ENCODE data around the gene CD6.

CD6 gene

GRCh38 chr11:61026121-61027031, 54.9 kb downstream of the CD6 start:
- DNase-seq (ENCODE audit: low spot score): no peak

DNA sequence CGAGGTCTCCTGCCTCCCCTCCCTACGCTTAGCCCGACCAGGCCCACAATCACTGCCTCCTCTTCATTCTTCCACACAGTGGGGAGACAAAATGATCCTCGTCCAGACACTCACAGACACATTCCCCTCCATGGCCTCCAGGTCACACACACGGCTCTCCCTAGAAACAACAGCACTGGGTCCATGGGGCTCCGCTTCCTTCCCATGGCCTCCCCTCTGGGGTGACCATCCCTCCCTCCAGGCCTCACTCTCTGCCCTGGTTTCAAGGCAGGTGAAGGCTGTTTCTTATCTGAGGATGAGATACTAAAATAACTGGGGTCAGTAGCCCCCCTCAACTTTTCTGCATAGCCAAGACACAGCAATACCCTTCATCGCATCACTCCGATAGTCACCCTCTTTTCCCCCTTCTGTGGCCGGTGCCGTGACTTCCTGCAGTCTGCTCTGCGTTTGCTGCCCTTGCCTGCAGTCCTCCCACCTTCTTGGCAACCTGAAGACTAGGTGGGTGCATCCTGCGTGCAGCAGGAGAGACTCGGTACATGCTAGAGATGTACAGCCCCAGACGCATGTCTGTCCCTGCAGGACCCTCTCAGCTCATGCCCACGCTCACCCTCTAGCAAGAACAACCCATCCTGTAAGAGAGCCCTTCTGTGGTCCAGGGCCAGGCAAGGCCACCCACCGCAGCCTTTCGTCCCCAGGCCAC, 55.8 kb downstream of the CD6 start:
- DNase-seq (ENCODE audit: low spot score): no peak

- no peak for DNase-seq (ENCODE audit: low spot score)
Measured at GRCh38 chr11:61028135-61028729, 56.8 kb downstream of the CD6 start.

GRCh38 chr11:61032824-61033223, 61.3 kb downstream of the CD6 start:
- DNase-seq (ENCODE audit: low spot score): no peak

GRCh38 chr11:61033417-61033816, 61.9 kb downstream of the CD6 start:
- no peak for DNase-seq (ENCODE audit: low spot score)

DNA sequence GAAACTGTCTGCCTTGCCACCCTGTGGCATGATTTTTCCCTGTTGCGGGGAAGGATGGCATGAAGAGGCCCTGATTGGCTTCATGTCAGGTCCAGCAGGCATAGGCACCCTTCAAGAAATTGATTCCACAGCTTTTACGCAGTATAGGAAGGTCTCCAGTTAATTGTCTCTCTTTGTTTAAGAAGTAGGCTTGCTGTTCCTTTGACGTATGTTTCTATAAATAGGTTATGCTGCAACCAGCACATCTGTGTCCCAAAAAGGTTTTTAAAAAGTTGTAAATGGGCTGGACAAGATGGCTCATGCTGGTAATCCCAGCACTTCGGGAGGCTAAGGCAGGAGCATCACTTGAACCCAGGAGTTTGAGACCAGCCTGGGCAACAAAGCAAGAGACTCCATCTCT, 62.6 kb downstream of the CD6 start:
- DNase-seq (ENCODE audit: low spot score): no peak

DNA sequence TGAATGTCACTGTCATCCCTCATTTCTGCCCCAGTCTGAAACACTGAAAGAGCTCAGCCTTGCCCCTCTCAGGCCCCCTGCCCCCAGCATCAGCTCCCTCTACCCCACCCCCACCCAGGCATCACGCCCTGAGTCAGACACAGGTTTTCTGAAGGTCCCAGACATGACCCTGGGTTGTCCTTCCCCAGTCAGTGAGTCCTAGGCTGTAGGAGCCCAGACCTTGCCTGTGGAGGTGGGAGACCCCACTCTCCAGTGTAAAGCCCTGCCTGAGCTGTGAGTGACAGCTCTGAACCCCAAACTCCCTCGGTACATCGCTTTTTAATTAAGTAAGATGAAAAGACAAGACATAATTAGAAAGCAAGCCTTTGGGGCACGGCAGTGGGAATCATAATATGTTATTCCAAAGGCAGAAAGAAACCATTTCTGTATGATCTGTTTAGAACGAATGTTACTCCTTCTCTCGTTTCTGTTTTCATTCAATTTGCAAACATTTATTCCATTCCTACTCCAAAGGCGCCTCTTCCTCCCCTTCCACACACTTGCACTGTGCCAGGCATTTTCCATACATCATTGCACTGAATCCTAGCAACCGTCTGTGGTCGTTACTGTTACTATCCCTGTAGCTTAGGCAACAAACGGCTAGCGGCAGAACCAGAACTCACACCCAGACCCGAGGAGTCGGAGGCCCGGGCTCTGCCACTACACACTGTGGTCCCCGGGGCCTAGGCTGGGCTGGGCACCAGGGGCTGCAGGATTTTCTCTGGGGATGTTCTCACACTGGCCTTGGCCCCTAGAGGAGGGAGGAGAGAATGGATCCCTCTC, 63.4 kb downstream of the CD6 start:
- DNase-seq (ENCODE audit: low spot score): no peak

DNA sequence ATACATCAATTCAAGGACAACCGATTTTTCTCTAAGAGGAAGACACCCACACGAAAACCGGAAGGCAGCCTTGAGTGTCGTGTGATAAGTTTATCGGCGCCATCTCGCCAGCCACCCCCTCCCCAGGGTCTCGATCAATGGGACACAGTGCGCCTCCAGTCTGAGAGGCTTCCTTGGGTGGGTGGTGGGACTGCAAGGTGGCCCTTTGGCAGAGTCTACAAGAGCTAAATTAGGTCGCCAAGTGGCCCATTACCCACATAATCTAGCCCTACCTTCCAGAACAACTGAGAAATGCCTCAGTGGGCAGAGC, 64.0 kb downstream of the CD6 start:
- DNase-seq (ENCODE audit: low spot score): no peak

DNA sequence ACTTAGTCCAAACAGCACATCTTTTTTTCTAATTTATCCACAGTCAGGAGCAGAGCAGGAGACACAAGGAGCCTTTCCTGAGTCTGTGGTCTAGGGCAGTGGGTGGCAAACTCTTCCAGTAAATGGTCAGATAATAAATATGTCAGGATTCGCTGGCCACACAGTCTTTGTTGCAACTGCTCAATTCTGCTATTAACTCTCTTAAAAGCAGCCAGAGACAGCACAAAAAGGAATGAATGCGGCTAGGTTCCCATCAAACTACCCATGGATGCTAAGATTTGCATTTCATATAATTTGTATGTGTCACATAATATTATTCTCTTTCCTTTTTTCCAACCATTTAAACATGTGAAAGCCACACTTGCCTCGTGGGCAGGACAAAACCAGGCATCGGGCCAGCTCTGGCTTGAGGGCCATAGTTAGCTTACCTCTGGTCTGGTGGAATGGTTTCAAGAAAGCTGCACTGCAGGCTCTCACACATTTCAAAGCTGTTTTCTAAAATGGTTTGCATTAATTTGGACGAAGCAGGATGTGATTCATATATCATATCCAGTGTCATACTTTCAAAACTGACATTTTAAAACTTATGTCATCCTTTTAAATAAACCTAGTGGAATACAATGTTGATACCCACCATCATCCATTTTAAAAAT, 66.1 kb downstream of the CD6 start:
- DNase-seq (ENCODE audit: low spot score): peak; percentile 10

DNA sequence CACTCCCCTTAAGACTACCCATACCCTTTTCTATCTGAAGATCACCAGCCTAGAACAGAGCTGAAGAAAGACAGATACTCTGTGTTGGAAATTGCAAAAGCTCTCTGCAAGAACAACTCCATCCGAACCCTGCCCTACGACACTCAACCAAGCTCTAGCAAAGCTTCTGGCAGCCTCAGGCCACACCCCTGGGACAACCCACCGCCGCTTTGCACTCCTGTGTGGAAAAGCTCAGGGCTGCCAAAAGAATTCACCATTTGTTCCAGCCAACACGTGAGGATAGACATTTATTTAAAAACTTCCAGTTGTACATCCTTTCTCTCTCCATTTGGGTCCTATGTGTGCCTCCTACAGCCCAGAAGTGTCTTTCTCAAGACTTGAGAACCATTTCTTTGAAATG, 68.4 kb downstream of the CD6 start:
- DNase-seq (ENCODE audit: low spot score): no peak

DNA sequence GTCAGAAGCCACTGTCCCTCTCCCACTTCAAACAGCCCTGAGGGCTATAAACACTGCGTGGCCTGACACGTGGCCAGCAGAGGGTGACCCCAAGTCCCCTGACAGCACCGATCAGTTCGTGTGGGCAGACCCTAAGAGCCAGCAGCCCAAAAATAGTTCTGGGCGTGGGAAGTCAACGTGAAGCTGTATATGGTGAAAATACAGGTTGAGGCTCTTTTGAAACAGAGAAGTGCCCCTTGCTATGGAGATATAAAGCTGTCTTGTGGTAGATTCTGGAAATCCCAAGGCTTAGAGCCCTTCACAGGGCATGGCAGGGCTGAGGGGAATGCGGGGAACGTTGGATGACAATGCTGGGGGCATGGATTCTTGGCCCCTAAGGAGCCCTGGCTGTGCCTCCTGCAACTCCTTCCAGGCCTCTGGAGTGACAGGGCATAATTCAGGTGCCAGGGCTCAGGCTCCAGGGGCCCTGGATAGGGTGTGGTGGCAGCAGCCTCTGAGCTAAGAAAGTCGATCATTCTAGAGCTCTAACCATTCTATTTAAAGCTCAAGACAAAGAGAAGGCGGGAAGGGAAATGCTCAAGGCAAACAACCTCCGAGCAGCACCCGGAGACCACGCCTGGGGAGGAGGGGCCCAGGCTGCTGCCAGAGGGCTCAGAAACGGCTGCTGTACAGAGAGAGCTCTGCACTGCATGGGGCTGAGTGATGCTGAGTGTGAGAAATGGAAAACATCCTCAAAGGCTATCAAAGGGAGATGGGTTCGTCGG, 70.5 kb downstream of the CD6 start:
- no peak for DNase-seq (ENCODE audit: low spot score)

DNA sequence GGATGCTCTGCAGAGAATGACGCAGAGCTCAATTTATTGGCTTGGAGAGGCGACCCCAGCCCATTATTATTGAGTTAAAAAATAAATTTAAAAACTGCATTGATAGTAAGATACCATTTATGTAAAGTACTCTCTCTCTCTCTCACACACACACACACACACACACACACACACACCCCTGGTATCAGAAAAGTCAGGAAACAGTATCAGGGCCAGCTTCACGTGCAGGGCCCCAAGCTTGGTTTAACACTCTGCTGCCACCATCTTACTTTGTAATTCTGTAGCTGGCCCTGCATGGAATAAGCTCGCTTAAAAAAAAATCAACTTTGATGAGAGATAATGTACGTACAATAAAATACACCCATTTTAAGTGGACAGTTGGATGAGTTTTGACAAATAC, 71.1 kb downstream of the CD6 start:
- no peak for DNase-seq (ENCODE audit: low spot score)

DNA sequence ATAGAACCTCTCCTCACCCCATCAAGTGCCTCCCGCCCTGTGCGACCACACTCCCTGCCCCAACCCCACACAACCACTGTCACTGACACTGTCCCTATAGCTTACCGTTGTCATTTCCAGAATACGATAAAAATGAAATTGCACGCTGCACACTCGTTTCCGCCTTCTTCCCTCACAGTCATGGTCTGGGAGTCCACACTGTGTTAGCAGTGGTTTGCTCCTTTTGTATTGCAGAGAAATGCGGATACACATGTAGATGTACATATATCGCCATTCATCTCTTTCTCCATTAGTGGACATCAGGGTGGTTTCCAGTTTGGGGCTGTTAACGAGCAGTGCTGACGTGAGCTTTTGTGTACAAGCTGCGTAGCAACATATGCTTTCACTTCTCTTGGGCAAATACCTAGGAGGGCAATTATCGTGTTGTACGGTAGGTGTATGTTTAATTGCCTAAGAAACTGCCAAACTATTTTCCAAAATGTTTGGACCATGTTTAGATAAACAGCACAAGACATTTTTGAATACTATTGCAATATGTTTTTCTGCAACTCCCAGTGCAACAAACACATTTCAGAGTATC, 71.6 kb downstream of the CD6 start:
- no peak for DNase-seq (ENCODE audit: low spot score)

- DNase-seq (ENCODE audit: low spot score): no peak
Measured at GRCh38 chr11:61045271-61045670, 73.8 kb downstream of the CD6 start.

GRCh38 chr11:61046833-61047232, 75.4 kb downstream of the CD6 start:
- DNase-seq (ENCODE audit: low spot score): no peak

GRCh38 chr11:61048368-61049062, 77.0 kb downstream of the CD6 start:
- no peak for DNase-seq (ENCODE audit: low spot score)

- DNase-seq (ENCODE audit: low spot score): no peak
Measured at GRCh38 chr11:61049063-61049377, 77.5 kb downstream of the CD6 start.

GRCh38 chr11:61049859-61050258, 78.4 kb downstream of the CD6 start:
- no peak for DNase-seq (ENCODE audit: low spot score)

GRCh38 chr11:61052182-61052972, 80.9 kb downstream of the CD6 start:
- no peak for DNase-seq (ENCODE audit: low spot score)

Data from COLO829 (cell line).